Stomach (tissue), 4 donors: ENCODE data around the gene TIGD1.

Experiments used
- POLR2A ChIP-seq, 4 donors: fragments of 450-650 bp; IDR thresholded peaks; one replicate each; pipeline ENCODE4 v1.6.1; 2016; ENCODE audit warnings: antibody characterized with exemption in 4 of 4, control low read depth in 2 of 4, mild to moderate bottlenecking in 1 of 4, moderate library complexity in 1 of 4
- TF ChIP-seq, protein P1 (sequence below), 7 experiments: fragments of 450-650 bp in 4 of 7; fragments of 200-600 bp in 3 of 7; sonication (generic) in 3 of 7; IDR thresholded peaks; one replicate each; pipeline ENCODE4 v1.5.1; 2016 to 2019; ENCODE audit warnings: antibody characterized with exemption in 7 of 7, control low read depth in 2 of 7, mild to moderate bottlenecking in 1 of 7

DNA sequence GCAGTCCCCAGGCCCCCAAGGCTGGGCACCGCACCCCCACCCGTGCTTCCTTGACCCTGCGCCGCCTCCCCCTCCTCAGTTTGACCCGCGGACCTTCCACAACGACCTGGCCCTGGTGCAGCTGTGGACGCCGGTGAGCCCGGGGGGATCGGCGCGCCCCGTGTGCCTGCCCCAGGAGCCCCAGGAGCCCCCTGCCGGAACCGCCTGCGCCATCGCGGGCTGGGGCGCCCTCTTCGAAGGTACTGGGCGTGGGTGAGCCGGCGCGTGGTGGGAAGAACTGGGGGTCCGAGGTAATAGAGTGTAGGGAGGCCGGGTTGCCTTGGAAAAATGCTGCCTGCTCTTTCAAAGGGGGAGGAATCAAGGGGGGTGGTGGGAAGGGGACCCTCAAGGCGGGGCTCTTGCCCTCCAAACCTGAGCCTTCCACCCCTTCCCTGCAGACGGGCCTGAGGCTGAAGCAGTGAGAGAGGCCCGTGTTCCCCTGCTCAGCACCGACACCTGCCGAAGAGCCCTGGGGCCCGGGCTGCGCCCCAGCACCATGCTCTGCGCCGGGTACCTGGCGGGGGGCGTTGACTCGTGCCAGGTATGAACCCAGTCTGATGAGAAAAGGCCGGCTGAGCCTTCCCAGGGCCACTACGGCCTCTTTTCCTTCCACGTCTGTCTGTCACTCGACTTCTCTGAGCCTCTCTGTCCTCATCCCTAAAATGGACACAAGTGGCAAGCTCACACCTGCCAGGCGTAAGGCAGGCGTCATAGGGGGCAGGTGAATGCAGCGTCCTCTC lies 27.5 kb downstream of the TIGD1 start:
- TF ChIP-seq, protein P1, sequence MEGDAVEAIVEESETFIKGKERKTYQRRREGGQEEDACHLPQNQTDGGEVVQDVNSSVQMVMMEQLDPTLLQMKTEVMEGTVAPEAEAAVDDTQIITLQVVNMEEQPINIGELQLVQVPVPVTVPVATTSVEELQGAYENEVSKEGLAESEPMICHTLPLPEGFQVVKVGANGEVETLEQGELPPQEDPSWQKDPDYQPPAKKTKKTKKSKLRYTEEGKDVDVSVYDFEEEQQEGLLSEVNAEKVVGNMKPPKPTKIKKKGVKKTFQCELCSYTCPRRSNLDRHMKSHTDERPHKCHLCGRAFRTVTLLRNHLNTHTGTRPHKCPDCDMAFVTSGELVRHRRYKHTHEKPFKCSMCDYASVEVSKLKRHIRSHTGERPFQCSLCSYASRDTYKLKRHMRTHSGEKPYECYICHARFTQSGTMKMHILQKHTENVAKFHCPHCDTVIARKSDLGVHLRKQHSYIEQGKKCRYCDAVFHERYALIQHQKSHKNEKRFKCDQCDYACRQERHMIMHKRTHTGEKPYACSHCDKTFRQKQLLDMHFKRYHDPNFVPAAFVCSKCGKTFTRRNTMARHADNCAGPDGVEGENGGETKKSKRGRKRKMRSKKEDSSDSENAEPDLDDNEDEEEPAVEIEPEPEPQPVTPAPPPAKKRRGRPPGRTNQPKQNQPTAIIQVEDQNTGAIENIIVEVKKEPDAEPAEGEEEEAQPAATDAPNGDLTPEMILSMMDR (IDR thresholded peaks at IDR 0.05), result no peak
- TF ChIP-seq POLR2A (IDR thresholded peaks at IDR 0.05), result no peak
